H1 (cell line): Measurements from ENCODE around the gene TANC1. TPM values are rescaled to one million over a fixed set of nuclear protein-coding genes. Genes with fewer than 3 reads are reported as not detected.

Experiments
- CTCF ChIA-PET: fragments of 300-600 bp; sonication (Branson Sonifier 250); formaldehyde crosslinking; loops from one replicate; lab custom pipeline; 2021; ENCODE audit not compliant: partially characterized antibody; lab: Charles Lee
- POLR2A ChIA-PET: fragments of 300-600 bp; sonication (Branson Sonifier 250); formaldehyde crosslinking; loops from one replicate; lab custom pipeline; 2021; ENCODE audit warnings: inconsistent platforms; ENCODE audit not compliant: partially characterized antibody; lab: Charles Lee
- DNase-seq, 2 experiments: peaks; one replicate each; pipeline versions ENCODE4 v3.0.0 to v3.0.0-alpha.2; 2010 to 2022; ENCODE audit warnings: low spot score in 2 of 2, low read depth in 1 of 2, mixed read lengths in 1 of 2
- FAIRE-seq: peaks from 2 replicates; lab custom pipeline; 2011; peaks lifted over from hg19 to GRCh38; lab: Jason Lieb, UNC
- H2AFZ ChIP-seq: 2 replicates; pipeline ENCODE4 v1.8.1; 2012; ENCODE audit warnings: low read length, inconsistent platforms
- H2AK5ac ChIP-seq: 2 replicates; pipeline ENCODE4 v1.6.1; 2013; ENCODE audit warnings: low read depth, low read length
- H2BK120ac ChIP-seq: replicated peaks from 2 replicates; pipeline ENCODE3; 2013; ENCODE audit warnings: low read depth, low read length, inconsistent platforms
- H2BK12ac ChIP-seq: 2 replicates; pipeline ENCODE4 v1.6.1; 2013; ENCODE audit warnings: low read depth, low read length
- H2BK15ac ChIP-seq: 2 replicates; pipeline ENCODE4 v1.6.1; 2013; ENCODE audit warnings: low read length
- H2BK20ac ChIP-seq: 2 replicates; pipeline ENCODE4 v1.6.1; 2013; ENCODE audit warnings: low read length
- H2BK5ac ChIP-seq: 2 replicates; pipeline ENCODE4 v1.6.1; 2013; ENCODE audit warnings: low read depth, low read length
- H3K14ac ChIP-seq: 2 replicates; pipeline ENCODE4 v1.6.1; 2013; ENCODE audit warnings: inconsistent platforms; ENCODE audit not compliant: insufficient read length
- H3K18ac ChIP-seq: 2 replicates; pipeline ENCODE4 v1.6.1; 2013; ENCODE audit warnings: low read length; ENCODE audit errors: extremely low read depth
- H3K23ac ChIP-seq: 2 replicates; pipeline ENCODE4 v1.6.1; 2013; ENCODE audit warnings: inconsistent platforms; ENCODE audit not compliant: insufficient read length
- H3K23me2 ChIP-seq: 2 replicates; pipeline ENCODE4 v1.6.1; 2013; ENCODE audit warnings: low read depth, low read length
- H3K27ac ChIP-seq: 2 replicates; pipeline ENCODE4 v1.6.1; 2011; ENCODE audit warnings: low read depth, low read length, inconsistent platforms
- H3K27me3 ChIP-seq, 4 experiments: replicated peaks in 1 of 4; 1 replicate in 1 of 4; 2 replicates in 3 of 4; pipeline versions ENCODE4 v1.6.1 to v1.8.1; 2011 to 2013; ENCODE audit warnings: low read length in 3 of 4, mild to moderate bottlenecking in 3 of 4, inconsistent platforms in 2 of 4, mixed read lengths in 2 of 4, moderate library complexity in 1 of 4; ENCODE audit not compliant: control insufficient read depth in 3 of 4, insufficient read depth in 3 of 4; ENCODE audit errors: extremely low read depth in 1 of 4
- H3K36me3 ChIP-seq, 4 experiments: 2 replicates each; pipeline versions ENCODE4 v1.6.1 to v1.8.1; 2011 to 2013; ENCODE audit warnings: mild to moderate bottlenecking in 4 of 4, low read length in 3 of 4, moderate library complexity in 2 of 4, control low read depth in 1 of 4, inconsistent platforms in 1 of 4; ENCODE audit not compliant: insufficient read depth in 4 of 4, control insufficient read depth in 2 of 4
- H3K4ac ChIP-seq: replicated peaks from 2 replicates; pipeline ENCODE3; 2013; ENCODE audit warnings: low read length, low read depth, mixed read lengths, inconsistent platforms; ENCODE audit not compliant: insufficient read length
- H3K4me1 ChIP-seq, 4 experiments: replicated peaks in 1 of 4; 1 replicate in 1 of 4; 2 replicates in 3 of 4; pipeline versions ENCODE4 v1.6.1 to v1.8.1; 2011 to 2013; ENCODE audit warnings: low read length in 3 of 4, inconsistent platforms in 2 of 4, mixed read lengths in 1 of 4; ENCODE audit not compliant: insufficient read depth in 4 of 4, control insufficient read depth in 3 of 4
- H3K4me2 ChIP-seq, 2 experiments: 2 replicates each; pipeline versions ENCODE4 v1.6.1 to v1.8.1; 2011 to 2013; ENCODE audit warnings: low read depth in 2 of 2, low read length in 2 of 2, control low read depth in 1 of 2, inconsistent platforms in 1 of 2, mild to moderate bottlenecking in 1 of 2; ENCODE audit not compliant: insufficient read depth in 1 of 2
- H3K4me3 ChIP-seq, 4 experiments: fragments of 200-600, 300-600 bp in 1 of 4; sonication (generic), shearing (Covaris generic), sonication (Bioruptor Twin) in 1 of 4; 2 replicates each; pipeline versions ENCODE4 v1.5.1 to v1.8.1; 2011 to 2016; ENCODE audit warnings: low read length in 4 of 4, low read depth in 3 of 4, control low read depth in 2 of 4, inconsistent platforms in 2 of 4, mild to moderate bottlenecking in 2 of 4, mixed read lengths in 1 of 4, moderate library complexity in 1 of 4; ENCODE audit not compliant: insufficient read depth in 2 of 4; ENCODE audit errors: extremely low read depth in 1 of 4
- H3K56ac ChIP-seq: replicated peaks from 2 replicates; pipeline ENCODE3; 2013; ENCODE audit warnings: low read depth, mild to moderate bottlenecking, mixed read lengths, low read length, inconsistent platforms; ENCODE audit not compliant: insufficient read length
- H3K79me1 ChIP-seq: 2 replicates; pipeline ENCODE4 v1.6.1; 2013; ENCODE audit warnings: low read depth, low read length, control low read depth
- H3K79me2 ChIP-seq, 2 experiments: 2 replicates each; pipeline versions ENCODE4 v1.6.1 to v1.8.1; 2012 to 2013; ENCODE audit warnings: low read length in 2 of 2, mild to moderate bottlenecking in 2 of 2, inconsistent platforms in 1 of 2; ENCODE audit not compliant: insufficient read depth in 2 of 2, control insufficient read depth in 1 of 2
- H3K9ac ChIP-seq, 4 experiments: replicated peaks in 1 of 4; 1 replicate in 1 of 4; 2 replicates in 3 of 4; pipeline versions ENCODE4 v1.6.1 to v1.8.1; 2011 to 2013; ENCODE audit warnings: low read depth in 3 of 4, low read length in 3 of 4, control low read depth in 2 of 4, mild to moderate bottlenecking in 2 of 4, moderate library complexity in 2 of 4, inconsistent platforms in 1 of 4; ENCODE audit errors: extremely low read depth in 1 of 4
- H3K9me3 ChIP-seq, 2 experiments: 2 replicates each; pipeline versions ENCODE4 v1.6.1 to v1.8.1; 2012 to 2013; ENCODE audit warnings: mild to moderate bottlenecking in 2 of 2, moderate library complexity in 2 of 2, control low read depth in 1 of 2, inconsistent platforms in 1 of 2, low read depth in 1 of 2, low read length in 1 of 2, mixed read lengths in 1 of 2; ENCODE audit not compliant: insufficient read depth in 2 of 2
- H4K20me1 ChIP-seq, 2 experiments: replicated peaks in 1 of 2; 2 replicates each; pipeline versions ENCODE3 to v1.8.1; 2011 to 2013; ENCODE audit warnings: inconsistent platforms in 2 of 2, low read length in 2 of 2, mild to moderate bottlenecking in 1 of 2; ENCODE audit not compliant: insufficient read depth in 2 of 2, control insufficient read depth in 1 of 2
- H4K5ac ChIP-seq: 2 replicates; pipeline ENCODE4 v1.6.1; 2013; ENCODE audit warnings: low read length, low read depth, mixed read lengths, inconsistent platforms; ENCODE audit not compliant: insufficient read length
- H4K8ac ChIP-seq: 2 replicates; pipeline ENCODE4 v1.8.0; 2013; ENCODE audit warnings: mild to moderate bottlenecking, moderate library complexity, low read length, inconsistent platforms; ENCODE audit not compliant: insufficient read depth; ENCODE audit errors: extremely low read depth
- H4K91ac ChIP-seq: replicated peaks from 2 replicates; pipeline ENCODE3; 2013; ENCODE audit warnings: low read length, mixed read lengths, inconsistent platforms; ENCODE audit not compliant: insufficient read length
- BRCA1 ChIP-seq: IDR thresholded peaks from 2 replicates; pipeline ENCODE4 v1.6.1; 2012; ENCODE audit warnings: low read depth, low read length, improper control_type of control experiment
- KDM4A ChIP-seq: IDR thresholded peaks from one replicate; pipeline ENCODE4 v1.7.1; 2012; ENCODE audit warnings: low read depth, mild to moderate bottlenecking, moderate library complexity, low read length, inconsistent platforms; ENCODE audit not compliant: severe bottlenecking
- TEAD4 ChIP-seq: IDR thresholded peaks from 2 replicates; pipeline ENCODE4 v1.6.1; 2012; ENCODE audit warnings: low read depth, low read length, inconsistent platforms, mixed read lengths
- WGBS, 2 experiments: shearing (Covaris generic) in 1 of 2; methylation state at CpG; one replicate each; pipeline versions ENCODE4 v1.1.6 to v1.1.7; 2013 to 2015; ENCODE audit warnings: low lambda C conversion rate in 2 of 2, mixed read lengths in 2 of 2, inconsistent platforms in 1 of 2, low coverage in 1 of 2, missing lambda C conversion rate in 1 of 2; ENCODE audit not compliant: insufficient replicate concordance in 2 of 2, insufficient coverage in 1 of 2, insufficient read length in 1 of 2; ENCODE audit errors: extremely low coverage in 1 of 2, missing lambda C conversion rate in 1 of 2; 5-methylcytosine and 5-hydroxymethylcytosine counted together
- polyA plus RNA-seq, 7 experiments: library from polyadenylated mRNA; depleted of rRNA in 3 of 7; stranded (reverse) in 5 of 7; unstranded in 2 of 7; fragments of >200 nt in 5 of 7; fragments of 200-250 nt in 2 of 7; gene quantifications; 1 replicate in 5 of 7; 2 replicates in 1 of 7; 4 replicates in 1 of 7; pipeline versions ENCODE4 v1.2.1 to v1.2.3, GENCODE V29; 2011 to 2013; ENCODE audit warnings: missing spikeins in 2 of 7, mixed read lengths in 2 of 7
- total RNA-seq: library from RNA; stranded (reverse); fragmentation: NEBNext Ultra II Directional; extraction: Animal tissue kit (Norgen Biotek cat#: 25700); gene quantifications from 2 replicates; pipeline ENCODE4 v1.2.1, GENCODE V29; 2021

TANC1 gene
- total and polyA plus RNA-seq, 2 of the 8 experiments (the other 6 are each of a cell fraction or from before 2014, with no cell fraction given) = 4.1 to 7.6 TPM

- H3K27ac ChIP-seq = no peak overlapping the region
- no peak overlapping the region for H2AK5ac ChIP-seq
- H3K56ac ChIP-seq = no peak overlapping the region
- TF ChIP-seq TEAD4 (0 out of 2 replicates have a peak, but pooled peaks have one; percentile 5), BRCA1 (no peak), KDM4A (no peak)
- TF ChIP-seq, all 59 proteins: peak for 1
- Histone ChIP-seq H4K8ac (no peak overlapping the region), H2BK5ac (0 out of 2 replicates have a peak overlapping the region, but pooled peaks have one; percentile 7), H3K23me2 (no peaks in the 10 kb centered on the region), H3K9ac (no peak overlapping the region), H3K27me3 (no peaks in the 10 kb centered on the region), H3K79me1 (no peaks in the 10 kb centered on the region), H3K4me1 (peaks cover 3 to 8% (median 4%) of the 10 kb centered on the region in 4 experiments; a peak in 5 of 7 replicates), H2BK15ac (0 out of 2 replicates have a peak overlapping the region, but pooled peaks have one; percentile 46), H3K4me2 (peak overlapping the region in 1 of 2 experiments; percentile 7; a peak in 1 of 4 replicates), H3K23ac (no peak overlapping the region), H2BK120ac (no peak overlapping the region), H3K18ac (no peak overlapping the region), H4K91ac (no peak overlapping the region), H3K79me2 (no peaks in the 10 kb centered on the region), H2BK20ac (0 out of 2 replicates have a peak overlapping the region, but pooled peaks have one; percentile 51), H2BK12ac (no peak overlapping the region), H3K4ac (no peak overlapping the region), H4K20me1 (no peaks in the 10 kb centered on the region), H2AFZ (peak overlapping the region; percentile 67; the same call in 1 of the 2 replicates), H4K5ac (no peak overlapping the region), H3K36me3 (no peaks in the 10 kb centered on the region), H3K4me3 (peak overlapping the region in 2 of 4 experiments; percentile 14 to 20; a peak in 2 of 8 replicates), H3K14ac (no peak overlapping the region), H3K9me3 (no peaks in the 10 kb centered on the region; a peak in 1 of 4 replicates)
- FAIRE-seq (peak; percentile 60), DNase-seq (no peak)
- 46% methylated on average over 1 of the region's 1 CpG; no CpG with 5 or more reads in 1 of the 2 experiments for WGBS, 2 experiments
- ChIA-PET POLR2A (no interaction called here), CTCF (interaction anchor here (1.0 to 1.7 kb wide), 4 partner anchors 21 to 196 kb away, joined by 3 to 4 read pairs (median 4); no protein-coding TSS in a partner anchor)
Observed at GRCh38 chr2:158922601-158923000, 45.8 kb upstream of the TANC1 start.
